Measurements from ENCODE around the gene TCEA3. TPM values are rescaled to one million over a fixed set of nuclear protein-coding genes. Genes with fewer than 3 reads are reported as not detected.

TCEA3 gene
- total RNA-seq, 1 experiment from 2014 or later: 0.37 TPM

DNA sequence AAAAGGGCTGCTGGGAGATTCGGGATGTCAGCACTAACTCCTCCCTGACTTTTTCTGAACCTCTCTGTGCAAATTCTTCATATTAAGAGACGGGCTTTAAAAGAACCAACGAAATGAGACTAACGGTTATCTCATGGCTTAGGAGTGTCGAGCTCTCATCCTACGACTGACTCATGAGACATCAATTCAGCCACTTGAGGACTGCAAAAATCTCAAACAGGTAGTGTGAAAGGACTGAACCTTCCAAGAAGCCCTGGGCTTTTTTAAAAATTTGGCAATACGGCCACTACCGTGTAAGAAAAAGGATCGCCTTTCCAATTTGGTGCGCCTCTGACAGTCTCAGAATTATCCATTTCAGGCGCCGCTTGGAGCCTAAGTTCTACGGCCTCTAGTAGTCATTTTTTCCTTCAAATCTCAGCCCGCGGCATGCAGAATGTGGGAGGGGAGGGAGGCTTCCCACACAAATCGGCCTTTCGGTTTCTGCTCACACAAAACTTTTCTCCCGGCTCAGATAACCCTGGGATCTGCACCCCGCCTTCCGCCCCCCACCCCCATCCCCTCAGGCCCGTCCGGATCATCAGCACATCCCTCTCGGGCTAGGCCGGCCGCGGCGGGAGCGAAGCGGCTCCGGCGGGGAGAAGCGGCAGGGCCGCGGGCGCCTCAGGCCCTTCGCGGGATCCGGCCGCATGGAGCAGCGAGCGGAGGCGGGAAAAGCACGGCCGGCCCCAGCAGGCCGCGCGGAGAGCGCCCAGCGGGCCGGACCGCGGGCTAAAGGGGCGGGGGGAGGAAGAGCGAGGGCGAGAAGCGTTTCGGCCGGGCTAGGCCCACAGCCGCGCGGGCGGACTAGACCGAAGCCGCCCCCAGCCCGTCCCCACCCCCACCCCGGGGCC lies 81.1 kb downstream of the TCEA3 start:
- peak; percentile 8 for ATAC-seq
- H3K36me3 Mint-ChIP-seq: peaks cover 8% of the 10 kb centered on the region
- H3K4me1 Mint-ChIP-seq: peaks cover 43% of the 10 kb centered on the region
- peak overlapping the region; percentile 82 for H3K27ac Mint-ChIP-seq
- no peaks in the 10 kb centered on the region for H3K9me3 Mint-ChIP-seq
- peak; percentile 60 for DNase-seq (ENCODE audit: low spot score)
- CTCF ChIA-PET: interaction anchor here (0.8 to 1.7 kb wide), 8 partner anchors 14 to 348 kb away, joined by 3 to 22 read pairs (median 6); partner anchors contain the start of gene RPL11
- H3K27me3 Mint-ChIP-seq (ENCODE audit: low read depth): peaks cover 38% of the 10 kb centered on the region
- POLR2A ChIA-PET: interaction anchor here (0.8 to 1.6 kb wide), 12 partner anchors 9 to 215 kb away, joined by 3 to 22 read pairs (median 4); partner anchors contain the start of gene E2F2
- peak overlapping the region; percentile 88 for H3K4me3 Mint-ChIP-seq
- TF ChIP-seq RELA (CRISPR knock-in tag; IDR thresholded peaks at IDR 0.05; ENCODE audit: borderline replicate concordance) (no peak), ZNF219 (CRISPR knock-in tag; IDR thresholded peaks at IDR 0.05; ENCODE audit: borderline replicate concordance) (no peak), SOX15 (CRISPR knock-in tag; IDR thresholded peaks at IDR 0.05) (no peak), MAX (CRISPR knock-in tag; IDR thresholded peaks at IDR 0.05) (peak; percentile 29; the same call in 1 of the 2 replicates), HMGXB4 (CRISPR knock-in tag; IDR thresholded peaks at IDR 0.05) (peak; percentile 42; the same call in 1 of the 2 replicates), ZNF121 (CRISPR knock-in tag; IDR thresholded peaks at IDR 0.05) (no peak), TEAD1 (CRISPR knock-in tag; IDR thresholded peaks at IDR 0.05) (no peak), ESRRA (CRISPR knock-in tag; IDR thresholded peaks at IDR 0.05; ENCODE audit: borderline replicate concordance) (no peak; the same call in 1 of the 2 replicates), NR1H2 (CRISPR knock-in tag; IDR thresholded peaks at IDR 0.05) (no peak), ZNF317 (CRISPR knock-in tag; IDR thresholded peaks at IDR 0.05; ENCODE audit: borderline replicate concordance, low read depth) (no peak), AR (CRISPR knock-in tag; IDR thresholded peaks at IDR 0.05) (no peak), GABPB1 (CRISPR knock-in tag; IDR thresholded peaks at IDR 0.05) (no peak), ZMAT4 (CRISPR knock-in tag; IDR thresholded peaks at IDR 0.05) (no peak), TP53 (CRISPR knock-in tag; IDR thresholded peaks at IDR 0.05) (no peak), JAZF1 (CRISPR knock-in tag; IDR thresholded peaks at IDR 0.05) (no peak), ELF4 (CRISPR knock-in tag; IDR thresholded peaks at IDR 0.05; ENCODE audit: low read depth) (0 out of 2 replicates have a peak, but pooled peaks have one; percentile 14), ATF1 (CRISPR knock-in tag; IDR thresholded peaks at IDR 0.05) (no peak), PRDM15 (CRISPR knock-in tag; IDR thresholded peaks at IDR 0.05) (no peak), ZNF263 (CRISPR knock-in tag; IDR thresholded peaks at IDR 0.05; ENCODE audit: low read depth) (no peak), ZBTB21 (CRISPR knock-in tag; IDR thresholded peaks at IDR 0.05; ENCODE audit: borderline replicate concordance) (no peak)
- TF ChIP-seq, protein P1, sequence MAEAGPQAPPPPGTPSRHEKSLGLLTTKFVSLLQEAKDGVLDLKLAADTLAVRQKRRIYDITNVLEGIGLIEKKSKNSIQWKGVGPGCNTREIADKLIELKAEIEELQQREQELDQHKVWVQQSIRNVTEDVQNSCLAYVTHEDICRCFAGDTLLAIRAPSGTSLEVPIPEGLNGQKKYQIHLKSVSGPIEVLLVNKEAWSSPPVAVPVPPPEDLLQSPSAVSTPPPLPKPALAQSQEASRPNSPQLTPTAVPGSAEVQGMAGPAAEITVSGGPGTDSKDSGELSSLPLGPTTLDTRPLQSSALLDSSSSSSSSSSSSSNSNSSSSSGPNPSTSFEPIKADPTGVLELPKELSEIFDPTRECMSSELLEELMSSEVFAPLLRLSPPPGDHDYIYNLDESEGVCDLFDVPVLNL (CRISPR knock-in tag; IDR thresholded peaks at IDR 0.05; ENCODE audit: borderline replicate concordance, low read depth): no peak
- TF ChIP-seq, protein P2, sequence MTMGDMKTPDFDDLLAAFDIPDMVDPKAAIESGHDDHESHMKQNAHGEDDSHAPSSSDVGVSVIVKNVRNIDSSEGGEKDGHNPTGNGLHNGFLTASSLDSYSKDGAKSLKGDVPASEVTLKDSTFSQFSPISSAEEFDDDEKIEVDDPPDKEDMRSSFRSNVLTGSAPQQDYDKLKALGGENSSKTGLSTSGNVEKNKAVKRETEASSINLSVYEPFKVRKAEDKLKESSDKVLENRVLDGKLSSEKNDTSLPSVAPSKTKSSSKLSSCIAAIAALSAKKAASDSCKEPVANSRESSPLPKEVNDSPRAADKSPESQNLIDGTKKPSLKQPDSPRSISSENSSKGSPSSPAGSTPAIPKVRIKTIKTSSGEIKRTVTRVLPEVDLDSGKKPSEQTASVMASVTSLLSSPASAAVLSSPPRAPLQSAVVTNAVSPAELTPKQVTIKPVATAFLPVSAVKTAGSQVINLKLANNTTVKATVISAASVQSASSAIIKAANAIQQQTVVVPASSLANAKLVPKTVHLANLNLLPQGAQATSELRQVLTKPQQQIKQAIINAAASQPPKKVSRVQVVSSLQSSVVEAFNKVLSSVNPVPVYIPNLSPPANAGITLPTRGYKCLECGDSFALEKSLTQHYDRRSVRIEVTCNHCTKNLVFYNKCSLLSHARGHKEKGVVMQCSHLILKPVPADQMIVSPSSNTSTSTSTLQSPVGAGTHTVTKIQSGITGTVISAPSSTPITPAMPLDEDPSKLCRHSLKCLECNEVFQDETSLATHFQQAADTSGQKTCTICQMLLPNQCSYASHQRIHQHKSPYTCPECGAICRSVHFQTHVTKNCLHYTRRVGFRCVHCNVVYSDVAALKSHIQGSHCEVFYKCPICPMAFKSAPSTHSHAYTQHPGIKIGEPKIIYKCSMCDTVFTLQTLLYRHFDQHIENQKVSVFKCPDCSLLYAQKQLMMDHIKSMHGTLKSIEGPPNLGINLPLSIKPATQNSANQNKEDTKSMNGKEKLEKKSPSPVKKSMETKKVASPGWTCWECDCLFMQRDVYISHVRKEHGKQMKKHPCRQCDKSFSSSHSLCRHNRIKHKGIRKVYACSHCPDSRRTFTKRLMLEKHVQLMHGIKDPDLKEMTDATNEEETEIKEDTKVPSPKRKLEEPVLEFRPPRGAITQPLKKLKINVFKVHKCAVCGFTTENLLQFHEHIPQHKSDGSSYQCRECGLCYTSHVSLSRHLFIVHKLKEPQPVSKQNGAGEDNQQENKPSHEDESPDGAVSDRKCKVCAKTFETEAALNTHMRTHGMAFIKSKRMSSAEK (CRISPR knock-in tag; IDR thresholded peaks at IDR 0.05; ENCODE audit: borderline replicate concordance): no peak
